Measurements from ENCODE around the gene MICU1.

DNA sequence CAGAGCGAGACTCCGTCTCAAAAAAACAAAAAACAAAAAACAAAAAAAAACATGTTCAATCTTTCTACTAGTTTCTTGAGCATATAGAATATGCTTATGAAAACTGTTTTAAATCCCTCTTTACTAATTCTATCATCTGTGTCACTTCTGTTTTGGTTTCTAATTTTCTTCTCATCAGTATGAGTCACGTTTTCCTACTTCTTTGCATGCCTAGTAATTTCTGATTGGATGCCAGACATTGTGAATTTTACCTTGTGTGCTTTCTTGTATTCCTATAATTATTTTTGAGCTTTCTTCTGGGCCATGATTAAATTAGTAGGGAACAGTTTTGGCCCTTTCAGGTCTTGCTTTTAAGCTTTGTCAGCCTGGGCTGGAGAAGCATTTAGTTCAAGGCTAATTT lies 9.9 kb downstream of the MICU1 start:
- TF ChIP-seq IKZF2 (IDR thresholded peaks at IDR 0.05) (no peak), NRF1 (conservative IDR thresholded peaks at IDR 0.05; ENCODE audit: low read depth, low read length) (no peak), MXI1 (IDR thresholded peaks at IDR 0.05; ENCODE audit: low read depth, low read length) (no peak), EGR1 (IDR thresholded peaks at IDR 0.05; ENCODE audit: borderline replicate concordance in 1 of 2, low read depth in 2 of 2, low read length in 2 of 2) (no peak), POLR2AphosphoS5 (IDR thresholded peaks at IDR 0.05; ENCODE audit: low read length) (no peak), CHD4 (IDR thresholded peaks at IDR 0.05) (no peak), ZNF207 (IDR thresholded peaks at IDR 0.05; ENCODE audit: borderline replicate concordance) (no peak), SREBF2 (IDR thresholded peaks at IDR 0.05; ENCODE audit: low read length) (no peak)
- TF ChIP-seq, protein P1, sequence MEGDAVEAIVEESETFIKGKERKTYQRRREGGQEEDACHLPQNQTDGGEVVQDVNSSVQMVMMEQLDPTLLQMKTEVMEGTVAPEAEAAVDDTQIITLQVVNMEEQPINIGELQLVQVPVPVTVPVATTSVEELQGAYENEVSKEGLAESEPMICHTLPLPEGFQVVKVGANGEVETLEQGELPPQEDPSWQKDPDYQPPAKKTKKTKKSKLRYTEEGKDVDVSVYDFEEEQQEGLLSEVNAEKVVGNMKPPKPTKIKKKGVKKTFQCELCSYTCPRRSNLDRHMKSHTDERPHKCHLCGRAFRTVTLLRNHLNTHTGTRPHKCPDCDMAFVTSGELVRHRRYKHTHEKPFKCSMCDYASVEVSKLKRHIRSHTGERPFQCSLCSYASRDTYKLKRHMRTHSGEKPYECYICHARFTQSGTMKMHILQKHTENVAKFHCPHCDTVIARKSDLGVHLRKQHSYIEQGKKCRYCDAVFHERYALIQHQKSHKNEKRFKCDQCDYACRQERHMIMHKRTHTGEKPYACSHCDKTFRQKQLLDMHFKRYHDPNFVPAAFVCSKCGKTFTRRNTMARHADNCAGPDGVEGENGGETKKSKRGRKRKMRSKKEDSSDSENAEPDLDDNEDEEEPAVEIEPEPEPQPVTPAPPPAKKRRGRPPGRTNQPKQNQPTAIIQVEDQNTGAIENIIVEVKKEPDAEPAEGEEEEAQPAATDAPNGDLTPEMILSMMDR (IDR thresholded peaks at IDR 0.05 in 2 of 3, conservative IDR thresholded peaks at IDR 0.05 in 1 of 3; ENCODE audit: control insufficient read depth in 2 of 3, extremely low read depth in 1 of 3, insufficient read depth in 1 of 3, low read depth in 3 of 3, low read length in 3 of 3): no peak
- TF ChIP-seq, protein P2, sequence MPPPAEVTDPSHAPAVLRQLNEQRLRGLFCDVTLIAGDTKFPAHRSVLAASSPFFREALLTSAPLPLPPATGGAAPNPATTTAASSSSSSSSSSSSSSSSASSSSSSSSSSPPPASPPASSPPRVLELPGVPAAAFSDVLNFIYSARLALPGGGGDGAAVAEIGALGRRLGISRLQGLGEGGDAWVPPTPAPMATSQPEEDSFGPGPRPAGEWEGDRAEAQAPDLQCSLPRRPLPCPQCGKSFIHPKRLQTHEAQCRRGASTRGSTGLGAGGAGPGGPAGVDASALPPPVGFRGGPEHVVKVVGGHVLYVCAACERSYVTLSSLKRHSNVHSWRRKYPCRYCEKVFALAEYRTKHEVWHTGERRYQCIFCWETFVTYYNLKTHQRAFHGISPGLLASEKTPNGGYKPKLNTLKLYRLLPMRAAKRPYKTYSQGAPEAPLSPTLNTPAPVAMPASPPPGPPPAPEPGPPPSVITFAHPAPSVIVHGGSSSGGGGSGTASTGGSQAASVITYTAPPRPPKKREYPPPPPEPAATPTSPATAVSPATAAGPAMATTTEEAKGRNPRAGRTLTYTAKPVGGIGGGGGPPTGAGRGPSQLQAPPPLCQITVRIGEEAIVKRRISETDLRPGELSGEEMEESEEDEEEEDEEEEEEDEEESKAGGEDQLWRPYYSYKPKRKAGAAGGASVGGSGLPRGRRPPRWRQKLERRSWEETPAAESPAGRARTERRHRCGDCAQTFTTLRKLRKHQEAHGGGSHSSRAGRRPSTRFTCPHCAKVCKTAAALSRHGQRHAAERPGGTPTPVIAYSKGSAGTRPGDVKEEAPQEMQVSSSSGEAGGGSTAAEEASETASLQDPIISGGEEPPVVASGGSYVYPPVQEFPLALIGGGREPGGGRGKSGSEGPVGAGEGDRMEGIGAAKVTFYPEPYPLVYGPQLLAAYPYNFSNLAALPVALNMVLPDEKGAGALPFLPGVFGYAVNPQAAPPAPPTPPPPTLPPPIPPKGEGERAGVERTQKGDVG (CRISPR knock-in tag; IDR thresholded peaks at IDR 0.05): no peak
- TF ChIP-seq, protein P3, sequence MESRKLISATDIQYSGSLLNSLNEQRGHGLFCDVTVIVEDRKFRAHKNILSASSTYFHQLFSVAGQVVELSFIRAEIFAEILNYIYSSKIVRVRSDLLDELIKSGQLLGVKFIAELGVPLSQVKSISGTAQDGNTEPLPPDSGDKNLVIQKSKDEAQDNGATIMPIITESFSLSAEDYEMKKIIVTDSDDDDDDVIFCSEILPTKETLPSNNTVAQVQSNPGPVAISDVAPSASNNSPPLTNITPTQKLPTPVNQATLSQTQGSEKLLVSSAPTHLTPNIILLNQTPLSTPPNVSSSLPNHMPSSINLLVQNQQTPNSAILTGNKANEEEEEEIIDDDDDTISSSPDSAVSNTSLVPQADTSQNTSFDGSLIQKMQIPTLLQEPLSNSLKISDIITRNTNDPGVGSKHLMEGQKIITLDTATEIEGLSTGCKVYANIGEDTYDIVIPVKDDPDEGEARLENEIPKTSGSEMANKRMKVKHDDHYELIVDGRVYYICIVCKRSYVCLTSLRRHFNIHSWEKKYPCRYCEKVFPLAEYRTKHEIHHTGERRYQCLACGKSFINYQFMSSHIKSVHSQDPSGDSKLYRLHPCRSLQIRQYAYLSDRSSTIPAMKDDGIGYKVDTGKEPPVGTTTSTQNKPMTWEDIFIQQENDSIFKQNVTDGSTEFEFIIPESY (IDR thresholded peaks at IDR 0.05): no peak

All from GM12878 (cell line).